GM12878 (cell line): Measurements from ENCODE around the gene ITGA6.

ENCODE experiments used
- BRCA1 ChIP-seq: IDR thresholded peaks from 2 replicates; pipeline ENCODE4 v1.6.1; 2011; ENCODE audit warnings: low read depth, low read length, improper control_type of control experiment
- EP300 ChIP-seq, 2 experiments: fragments of 150-350 bp in 1 of 2; IDR thresholded peaks; 2 replicates each; pipeline ENCODE4 v1.6.1; 2011 to 2012; ENCODE audit warnings: low read depth in 2 of 2, low read length in 2 of 2, borderline replicate concordance in 1 of 2, improper control_type of control experiment in 1 of 2, inconsistent platforms in 1 of 2; ENCODE audit not compliant: control insufficient read depth in 1 of 2
- ESRRA ChIP-seq: IDR thresholded peaks from 2 replicates; pipeline ENCODE4 v1.6.1; 2012; ENCODE audit warnings: mild to moderate bottlenecking, low read length, improper control_type of control experiment
- FOXM1 ChIP-seq: IDR thresholded peaks from 2 replicates; pipeline ENCODE4 v1.6.1; 2012; ENCODE audit warnings: low read depth, mild to moderate bottlenecking, inconsistent platforms, low read length, moderate library complexity
- RFX5 ChIP-seq: IDR thresholded peaks from 2 replicates; pipeline ENCODE4 v1.6.1; 2011; ENCODE audit warnings: low read depth, low read length, improper control_type of control experiment
- SMARCA5 ChIP-seq: fragments of 450-650 bp; IDR thresholded peaks from 2 replicates; pipeline ENCODE4 v1.6.1; 2017; ENCODE audit warnings: mild to moderate bottlenecking
- YY1 ChIP-seq: IDR thresholded peaks from 2 replicates; pipeline ENCODE4 v1.6.1; 2011; ENCODE audit warnings: low read depth, mild to moderate bottlenecking, low read length
- TF ChIP-seq, protein P1 (sequence below): IDR thresholded peaks from 2 replicates; pipeline ENCODE4 v1.6.1; 2012; ENCODE audit warnings: low read depth, low read length, improper control_type of control experiment
- TF ChIP-seq, protein P2 (sequence below): IDR thresholded peaks from 2 replicates; pipeline ENCODE4 v1.6.1; 2012; ENCODE audit warnings: mild to moderate bottlenecking, low read depth, low read length
- TF ChIP-seq, protein P3 (sequence below), 3 experiments: IDR thresholded peaks in 2 of 3; conservative IDR thresholded peaks in 1 of 3; 2 replicates each; pipeline ENCODE4 v1.5.1; 2011; ENCODE audit warnings: low read depth in 3 of 3, low read length in 3 of 3, mild to moderate bottlenecking in 3 of 3, control low read depth in 2 of 3, moderate library complexity in 2 of 3, inconsistent platforms in 1 of 3, mixed read lengths in 1 of 3; ENCODE audit not compliant: control insufficient read depth in 2 of 3, insufficient read depth in 1 of 3; ENCODE audit errors: extremely low read depth in 1 of 3
- TF ChIP-seq, protein P4 (sequence below): IDR thresholded peaks from 2 replicates; pipeline ENCODE4 v1.6.1; 2012; ENCODE audit warnings: low read depth, low read length, improper control_type of control experiment

DNA sequence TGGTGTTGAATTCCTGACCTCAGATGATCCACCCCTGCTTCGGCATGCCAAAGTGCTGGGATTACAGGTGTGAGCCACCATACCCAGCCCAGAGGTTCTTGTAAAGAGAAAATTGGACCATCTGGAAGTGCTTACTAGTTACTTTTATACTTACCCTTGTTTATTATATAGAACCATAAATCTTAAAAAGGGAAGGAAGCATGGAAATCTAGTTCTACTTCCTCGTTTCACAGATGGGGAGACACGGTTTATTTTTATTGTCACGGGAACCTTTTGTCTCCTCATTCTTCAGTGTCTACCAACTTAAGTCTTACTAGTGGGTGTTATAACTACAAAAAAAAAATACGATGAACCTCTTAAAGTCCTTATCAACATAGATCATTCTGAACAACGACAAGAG, 82.7 kb downstream of the ITGA6 start:
- TF ChIP-seq, protein P1, sequence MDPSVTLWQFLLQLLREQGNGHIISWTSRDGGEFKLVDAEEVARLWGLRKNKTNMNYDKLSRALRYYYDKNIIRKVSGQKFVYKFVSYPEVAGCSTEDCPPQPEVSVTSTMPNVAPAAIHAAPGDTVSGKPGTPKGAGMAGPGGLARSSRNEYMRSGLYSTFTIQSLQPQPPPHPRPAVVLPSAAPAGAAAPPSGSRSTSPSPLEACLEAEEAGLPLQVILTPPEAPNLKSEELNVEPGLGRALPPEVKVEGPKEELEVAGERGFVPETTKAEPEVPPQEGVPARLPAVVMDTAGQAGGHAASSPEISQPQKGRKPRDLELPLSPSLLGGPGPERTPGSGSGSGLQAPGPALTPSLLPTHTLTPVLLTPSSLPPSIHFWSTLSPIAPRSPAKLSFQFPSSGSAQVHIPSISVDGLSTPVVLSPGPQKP = no peak
- TF ChIP-seq SMARCA5 (no peak), RFX5 (no peak), BRCA1 (no peak), FOXM1 (no peak), YY1 (no peak), ESRRA (no peak), EP300 (IDR thresholded peaks at IDR 0.05; ENCODE audit: borderline replicate concordance in 1 of 2, control insufficient read depth in 1 of 2, low read depth in 2 of 2, low read length in 2 of 2) (no peak)
- TF ChIP-seq, protein P2, sequence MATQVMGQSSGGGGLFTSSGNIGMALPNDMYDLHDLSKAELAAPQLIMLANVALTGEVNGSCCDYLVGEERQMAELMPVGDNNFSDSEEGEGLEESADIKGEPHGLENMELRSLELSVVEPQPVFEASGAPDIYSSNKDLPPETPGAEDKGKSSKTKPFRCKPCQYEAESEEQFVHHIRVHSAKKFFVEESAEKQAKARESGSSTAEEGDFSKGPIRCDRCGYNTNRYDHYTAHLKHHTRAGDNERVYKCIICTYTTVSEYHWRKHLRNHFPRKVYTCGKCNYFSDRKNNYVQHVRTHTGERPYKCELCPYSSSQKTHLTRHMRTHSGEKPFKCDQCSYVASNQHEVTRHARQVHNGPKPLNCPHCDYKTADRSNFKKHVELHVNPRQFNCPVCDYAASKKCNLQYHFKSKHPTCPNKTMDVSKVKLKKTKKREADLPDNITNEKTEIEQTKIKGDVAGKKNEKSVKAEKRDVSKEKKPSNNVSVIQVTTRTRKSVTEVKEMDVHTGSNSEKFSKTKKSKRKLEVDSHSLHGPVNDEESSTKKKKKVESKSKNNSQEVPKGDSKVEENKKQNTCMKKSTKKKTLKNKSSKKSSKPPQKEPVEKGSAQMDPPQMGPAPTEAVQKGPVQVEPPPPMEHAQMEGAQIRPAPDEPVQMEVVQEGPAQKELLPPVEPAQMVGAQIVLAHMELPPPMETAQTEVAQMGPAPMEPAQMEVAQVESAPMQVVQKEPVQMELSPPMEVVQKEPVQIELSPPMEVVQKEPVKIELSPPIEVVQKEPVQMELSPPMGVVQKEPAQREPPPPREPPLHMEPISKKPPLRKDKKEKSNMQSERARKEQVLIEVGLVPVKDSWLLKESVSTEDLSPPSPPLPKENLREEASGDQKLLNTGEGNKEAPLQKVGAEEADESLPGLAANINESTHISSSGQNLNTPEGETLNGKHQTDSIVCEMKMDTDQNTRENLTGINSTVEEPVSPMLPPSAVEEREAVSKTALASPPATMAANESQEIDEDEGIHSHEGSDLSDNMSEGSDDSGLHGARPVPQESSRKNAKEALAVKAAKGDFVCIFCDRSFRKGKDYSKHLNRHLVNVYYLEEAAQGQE = no peak
- TF ChIP-seq, protein P3, sequence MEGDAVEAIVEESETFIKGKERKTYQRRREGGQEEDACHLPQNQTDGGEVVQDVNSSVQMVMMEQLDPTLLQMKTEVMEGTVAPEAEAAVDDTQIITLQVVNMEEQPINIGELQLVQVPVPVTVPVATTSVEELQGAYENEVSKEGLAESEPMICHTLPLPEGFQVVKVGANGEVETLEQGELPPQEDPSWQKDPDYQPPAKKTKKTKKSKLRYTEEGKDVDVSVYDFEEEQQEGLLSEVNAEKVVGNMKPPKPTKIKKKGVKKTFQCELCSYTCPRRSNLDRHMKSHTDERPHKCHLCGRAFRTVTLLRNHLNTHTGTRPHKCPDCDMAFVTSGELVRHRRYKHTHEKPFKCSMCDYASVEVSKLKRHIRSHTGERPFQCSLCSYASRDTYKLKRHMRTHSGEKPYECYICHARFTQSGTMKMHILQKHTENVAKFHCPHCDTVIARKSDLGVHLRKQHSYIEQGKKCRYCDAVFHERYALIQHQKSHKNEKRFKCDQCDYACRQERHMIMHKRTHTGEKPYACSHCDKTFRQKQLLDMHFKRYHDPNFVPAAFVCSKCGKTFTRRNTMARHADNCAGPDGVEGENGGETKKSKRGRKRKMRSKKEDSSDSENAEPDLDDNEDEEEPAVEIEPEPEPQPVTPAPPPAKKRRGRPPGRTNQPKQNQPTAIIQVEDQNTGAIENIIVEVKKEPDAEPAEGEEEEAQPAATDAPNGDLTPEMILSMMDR (IDR thresholded peaks at IDR 0.05 in 2 of 3, conservative IDR thresholded peaks at IDR 0.05 in 1 of 3; ENCODE audit: control insufficient read depth in 2 of 3, extremely low read depth in 1 of 3, insufficient read depth in 1 of 3, low read depth in 3 of 3, low read length in 3 of 3) = no peak
- TF ChIP-seq, protein P4, sequence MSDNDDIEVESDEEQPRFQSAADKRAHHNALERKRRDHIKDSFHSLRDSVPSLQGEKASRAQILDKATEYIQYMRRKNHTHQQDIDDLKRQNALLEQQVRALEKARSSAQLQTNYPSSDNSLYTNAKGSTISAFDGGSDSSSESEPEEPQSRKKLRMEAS = no peak
